Common myeloid progenitor, CD34-positive (primary cell): ENCODE results near the gene MELTF.

ENCODE experiments used
- CTCF ChIA-PET: fragments of 350-600 bp; sonication (Branson Sonifier 250); formaldehyde crosslinking; loops from one replicate; lab custom pipeline; 2021; ENCODE audit warnings: antibody characterized with exemption; lab: Charles Lee
- POLR2A ChIA-PET: fragments of 350-600 bp; sonication (Branson Sonifier 250); formaldehyde crosslinking; loops from one replicate; lab custom pipeline; 2021; ENCODE audit warnings: antibody characterized with exemption; lab: Charles Lee
- DNase-seq, 3 donors: peaks; one replicate each; pipeline versions ENCODE4 v3.0.0 to v3.0.0-alpha.2; 2013
- H3K27ac ChIP-seq, 2 experiments: 1 replicate in 1 of 2; 2 replicates in 1 of 2; pipeline ENCODE4 v1.7.0; 2013; ENCODE audit warnings: inconsistent platforms in 2 of 2, low read length in 2 of 2, mild to moderate bottlenecking in 2 of 2, low read depth in 1 of 2, moderate library complexity in 1 of 2; ENCODE audit not compliant: severe bottlenecking in 2 of 2, insufficient read depth in 1 of 2, poor library complexity in 1 of 2
- H3K27me3 ChIP-seq, 5 experiments: replicated peaks in 2 of 5; 1 replicate in 3 of 5; 2 replicates in 2 of 5; pipeline versions ENCODE4 v1.6.1 to v1.7.0; 2013; ENCODE audit warnings: low read length in 4 of 5, mild to moderate bottlenecking in 2 of 5, moderate library complexity in 2 of 5, inconsistent platforms in 1 of 5; ENCODE audit not compliant: insufficient read depth in 5 of 5, control insufficient read depth in 4 of 5
- H3K36me3 ChIP-seq, 4 experiments: 1 replicate in 2 of 4; 2 replicates in 2 of 4; pipeline versions ENCODE4 v1.6.1 to v1.7.0; 2013; ENCODE audit warnings: low read length in 3 of 4, control low read depth in 1 of 4, mild to moderate bottlenecking in 1 of 4; ENCODE audit not compliant: control insufficient read depth in 4 of 4, insufficient read depth in 4 of 4
- H3K4me1 ChIP-seq, 4 experiments: 1 replicate in 3 of 4; 2 replicates in 1 of 4; pipeline versions ENCODE4 v1.6.1 to v1.7.1; 2013; ENCODE audit warnings: low read length in 3 of 4, mild to moderate bottlenecking in 3 of 4, control low read depth in 1 of 4, inconsistent platforms in 1 of 4, moderate library complexity in 1 of 4; ENCODE audit not compliant: control insufficient read depth in 4 of 4, insufficient read depth in 4 of 4; ENCODE audit errors: control extremely low read depth in 1 of 4
- H3K4me3 ChIP-seq, 7 experiments: 1 replicate in 4 of 7; 2 replicates in 3 of 7; pipeline versions ENCODE4 v1.5.1 to v1.7.0; 2013; ENCODE audit warnings: mild to moderate bottlenecking in 7 of 7, low read length in 6 of 7, moderate library complexity in 6 of 7, inconsistent platforms in 2 of 7, low read depth in 2 of 7, control low read depth in 1 of 7; ENCODE audit not compliant: insufficient read depth in 4 of 7, control insufficient read depth in 1 of 7; ENCODE audit errors: extremely low read depth in 1 of 7
- H3K9me3 ChIP-seq, 5 experiments: 1 replicate in 4 of 5; 2 replicates in 1 of 5; pipeline versions ENCODE4 v1.6.1 to v1.7.1; 2013; ENCODE audit warnings: low read length in 4 of 5, mild to moderate bottlenecking in 2 of 5, inconsistent platforms in 1 of 5, low read depth in 1 of 5, moderate library complexity in 1 of 5; ENCODE audit not compliant: control insufficient read depth in 4 of 5, insufficient read depth in 2 of 5; ENCODE audit errors: control extremely low read depth in 1 of 5
- WGBS: methylation state at CpG from one replicate; pipeline ENCODE4 v1.1.5; 2013; ENCODE audit not compliant: insufficient coverage; 5-methylcytosine and 5-hydroxymethylcytosine counted together

The MELTF gene

GRCh38 chr3:196975349-196975748, 54.3 kb downstream of the MELTF start:
- Histone ChIP-seq H3K36me3 (no peaks in the 10 kb centered on the region), H3K27ac (no peak overlapping the region), H3K4me3 (no peak overlapping the region), H3K27me3 (no peaks in the 10 kb centered on the region), H3K4me1 (peaks cover 0 to under 1% (median 0%) of the 10 kb centered on the region in 4 experiments), H3K9me3 (peaks cover 0 to 2% (median 0%) of the 10 kb centered on the region in 5 experiments)
- DNase-seq, result no peak
- CTCF ChIA-PET, result no interaction called here
- POLR2A ChIA-PET, result no interaction called here
- WGBS, result 94% methylated on average over 4 of the region's 4 CpGs

GRCh38 chr3:196974661-196975060, 55.0 kb downstream of the MELTF start:
- WGBS, result 100% methylated on average over 4 of the region's 5 CpGs
- peaks cover 0 to 4% (median 2%) of the 10 kb centered on the region in 4 experiments for H3K4me1 ChIP-seq
- POLR2A ChIA-PET, result no interaction called here
- DNase-seq, result no peak
- peaks cover 0 to 2% (median 0%) of the 10 kb centered on the region in 5 experiments for H3K9me3 ChIP-seq
- H3K27me3 ChIP-seq, result no peaks in the 10 kb centered on the region
- H3K27ac ChIP-seq, result no peak overlapping the region
- CTCF ChIA-PET, result no interaction called here
- no peak overlapping the region for H3K4me3 ChIP-seq
- no peaks in the 10 kb centered on the region for H3K36me3 ChIP-seq

GRCh38 chr3:196971094-196971698, 58.4 kb downstream of the MELTF start:
- peaks cover 0 to 13% (median 0%) of the 10 kb centered on the region in 4 experiments for H3K36me3 ChIP-seq
- POLR2A ChIA-PET, result no interaction called here
- H3K4me1 ChIP-seq, result peaks cover 0 to 21% (median 17%) of the 10 kb centered on the region in 4 experiments
- no peak for DNase-seq
- no peak overlapping the region for H3K4me3 ChIP-seq
- H3K9me3 ChIP-seq, result peaks cover 0 to 2% (median 0%) of the 10 kb centered on the region in 5 experiments
- CTCF ChIA-PET, result interaction anchor here (1.3 to 1.7 kb wide), 4 partner anchors 11 to 26 kb away, joined by 3 to 6 read pairs (median 4); no protein-coding TSS in a partner anchor
- no peak overlapping the region for H3K27ac ChIP-seq
- H3K27me3 ChIP-seq, result peaks cover 0 to 5% (median 0%) of the 10 kb centered on the region in 5 experiments
- 91% methylated on average over 6 of the region's 7 CpGs for WGBS

GRCh38 chr3:196970547-196971093, 59.0 kb downstream of the MELTF start:
- Histone ChIP-seq H3K4me3 (no peak overlapping the region), H3K9me3 (peaks cover 0 to 2% (median 0%) of the 10 kb centered on the region in 5 experiments), H3K27ac (no peak overlapping the region), H3K4me1 (peaks cover 0 to 21% (median 17%) of the 10 kb centered on the region in 4 experiments), H3K27me3 (peaks cover 0 to 5% (median 0%) of the 10 kb centered on the region in 5 experiments), H3K36me3 (peaks cover 0 to 17% (median 2%) of the 10 kb centered on the region in 4 experiments)
- WGBS, result 96% methylated on average over 15 of the region's 15 CpGs
- ChIA-PET CTCF (interaction anchor here (0.7 to 1.7 kb wide), 7 partner anchors 11 to 135 kb away, joined by 3 to 6 read pairs (median 3); no protein-coding TSS in a partner anchor), POLR2A (no interaction called here)
- DNase-seq, result no peak

- WGBS, result 11% methylated on average over 75 of the region's 100 CpGs
- POLR2A ChIA-PET, result interaction anchor here (0.5 to 1.1 kb wide), 3 partner anchors 27 to 783 kb away, joined by 3 to 5 read pairs (median 3); partner anchors contain the start of gene NCBP2
- H3K27me3 ChIP-seq, result peaks cover 0 to 5% (median 0%) of the 10 kb centered on the region in 5 experiments
- peaks cover 0 to 22% (median 2%) of the 10 kb centered on the region in 4 experiments for H3K36me3 ChIP-seq
- no peak overlapping the region for H3K27ac ChIP-seq
- peaks cover 0 to 21% (median 17%) of the 10 kb centered on the region in 4 experiments for H3K4me1 ChIP-seq
- CTCF ChIA-PET, result interaction anchor here (0.7 to 2.5 kb wide), 11 partner anchors 9 to 134 kb away, joined by 3 to 7 read pairs (median 4); no protein-coding TSS in a partner anchor
- peak overlapping the region; percentile 57 to 81 (median 73) for H3K4me3 ChIP-seq
- peaks cover 0 to 2% (median 0%) of the 10 kb centered on the region in 5 experiments for H3K9me3 ChIP-seq
- DNase-seq, result peak; percentile 67 to 79 (median 78)
Measured at GRCh38 chr3:196969660-196970546, 59.7 kb downstream of the MELTF start.

GRCh38 chr3:196969134-196969659, 60.4 kb downstream of the MELTF start:
- H3K4me3 ChIP-seq, result peak overlapping the region; percentile 57 to 81 (median 73)
- peaks cover 0 to 2% (median 0%) of the 10 kb centered on the region in 5 experiments for H3K9me3 ChIP-seq
- peaks cover 0 to 21% (median 17%) of the 10 kb centered on the region in 4 experiments for H3K4me1 ChIP-seq
- CTCF ChIA-PET, result interaction anchor here (0.7 to 2.5 kb wide), 8 partner anchors 9 to 63 kb away, joined by 3 to 7 read pairs (median 4); no protein-coding TSS in a partner anchor
- 2% methylated on average over 71 of the region's 72 CpGs for WGBS
- POLR2A ChIA-PET, result interaction anchor here (0.6 to 1.1 kb wide), 3 partner anchors 12 to 101 kb away, joined by 3 to 5 read pairs (median 3); partner anchors contain the start of gene NCBP2
- H3K27ac ChIP-seq, result peak overlapping the region in 1 of 2 experiments; percentile 43
- DNase-seq, result peak; percentile 24 to 70 (median 68)
- H3K36me3 ChIP-seq, result peaks cover 0 to 22% (median 2%) of the 10 kb centered on the region in 4 experiments
- H3K27me3 ChIP-seq, result peaks cover 0 to 5% (median 0%) of the 10 kb centered on the region in 5 experiments
